Spinal cord (tissue), 10 donors: Measurements from ENCODE around the gene ESR1. TPM values are rescaled to one million over a fixed set of nuclear protein-coding genes. Genes with fewer than 3 reads are reported as not detected.

ENCODE experiments used
- DNase-seq, 6 donors: peaks; one replicate each; pipeline versions ENCODE4 v3.0.0 to v3.0.0-alpha.2; 2013 to 2015; ENCODE audit warnings: low spot score in 6 of 6, low read depth in 4 of 6
- H3K27ac ChIP-seq: one replicate; pipeline ENCODE4 v1.5.1; 2013; ENCODE audit warnings: low read depth, low read length, control low read depth
- H3K27me3 ChIP-seq: one replicate; pipeline ENCODE4 v1.6.1; 2013; ENCODE audit warnings: low read length; ENCODE audit not compliant: control insufficient read depth, insufficient read depth
- H3K36me3 ChIP-seq: one replicate; pipeline ENCODE4 v1.6.1; 2013; ENCODE audit warnings: low read length; ENCODE audit not compliant: control insufficient read depth, insufficient read depth
- H3K4me1 ChIP-seq: one replicate; pipeline ENCODE4 v1.6.1; 2013; ENCODE audit warnings: low read length; ENCODE audit not compliant: control insufficient read depth, insufficient read depth
- H3K4me3 ChIP-seq: one replicate; pipeline ENCODE4 v1.5.1; 2013; ENCODE audit warnings: low read depth, low read length, control low read depth
- H3K9me3 ChIP-seq: one replicate; pipeline ENCODE4 v1.6.1; 2013; ENCODE audit warnings: low read length; ENCODE audit not compliant: control insufficient read depth, insufficient read depth
- WGBS: methylation state at CpG from one replicate; pipeline ENCODE4 v1.1.5; 2013; ENCODE audit warnings: missing lambda C conversion rate; ENCODE audit not compliant: insufficient coverage; 5-methylcytosine and 5-hydroxymethylcytosine counted together
- polyA plus RNA-seq, 2 donors: library from polyadenylated mRNA; unstranded; fragments of 120-200 nt; gene quantifications; one replicate each; pipeline ENCODE4 v1.2.1, GENCODE V29; 2013; ENCODE audit not compliant: insufficient read length in 2 of 2
- total RNA-seq, 2 donors: library from RNA; depleted of rRNA in 1 of 2; stranded (reverse); fragments of 120-200 nt in 1 of 2; fragments of >200 nt in 1 of 2; gene quantifications; one replicate each; pipeline versions ENCODE4 v1.2.3 to v1.2.4, GENCODE V29; 2013 to 2014
- donor health status: healthy.

The ESR1 gene
- total and polyA plus RNA-seq, 4 donors, result 0.20 to 1.6 (median 0.64) TPM

- WGBS, result 89% methylated on average over 3 of the region's 4 CpGs
- H3K27me3 ChIP-seq, result no peaks in the 10 kb centered on the region
- no peaks in the 10 kb centered on the region for H3K4me1 ChIP-seq
- H3K4me3 ChIP-seq, result no peak overlapping the region
- no peaks in the 10 kb centered on the region for H3K36me3 ChIP-seq
- H3K9me3 ChIP-seq, result no peaks in the 10 kb centered on the region
- no peak for DNase-seq
- H3K27ac ChIP-seq, result no peak overlapping the region
Measured at GRCh38 chr6:152173321-152173720, 365.8 kb downstream of the ESR1 start.

- no CpG with 5 or more reads among the region's 2 CpGs for WGBS
- no peak overlapping the region for H3K27ac ChIP-seq
- no peak for DNase-seq
- no peak overlapping the region for H3K4me3 ChIP-seq
- no peaks in the 10 kb centered on the region for H3K27me3 ChIP-seq
- no peaks in the 10 kb centered on the region for H3K4me1 ChIP-seq
- H3K36me3 ChIP-seq, result peaks cover 1% of the 10 kb centered on the region
- no peaks in the 10 kb centered on the region for H3K9me3 ChIP-seq
Measured at GRCh38 chr6:152173957-152174356, 366.5 kb downstream of the ESR1 start.

- H3K27me3 ChIP-seq, result no peaks in the 10 kb centered on the region
- no peaks in the 10 kb centered on the region for H3K9me3 ChIP-seq
- WGBS, result 80% methylated on average over 2 of the region's 4 CpGs
- H3K36me3 ChIP-seq, result peaks cover 2% of the 10 kb centered on the region
- no peak overlapping the region for H3K4me3 ChIP-seq
- H3K4me1 ChIP-seq, result no peaks in the 10 kb centered on the region
- H3K27ac ChIP-seq, result no peak overlapping the region
- no peak for DNase-seq
Measured at GRCh38 chr6:152176268-152176667, 368.8 kb downstream of the ESR1 start.
